Thyroid gland (tissue), 4 donors: Measurements from ENCODE around the gene C2orf49. TPM values are rescaled to one million over a fixed set of nuclear protein-coding genes. Genes with fewer than 3 reads are reported as not detected.

ENCODE experiments used
- DNase-seq, 2 donors: peaks; one replicate each; pipeline ENCODE4 v3.0.0-alpha.2; 2019
- H3K27ac ChIP-seq, 3 donors: fragments of 200-600 bp; sonication (generic); 1 replicate in 2 of 3; 2 replicates in 1 of 3; pipeline ENCODE4 v1.5.1; 2016 to 2019; ENCODE audit warnings: mild to moderate bottlenecking in 1 of 3, moderate library complexity in 1 of 3
- H3K27me3 ChIP-seq: fragments of 200-600 bp; sonication (generic); one replicate; pipeline ENCODE4 v1.5.1; 2019
- H3K36me3 ChIP-seq, 2 donors: fragments of 200-600 bp; sonication (generic); one replicate each; pipeline ENCODE4 v1.5.1; 2016 to 2019
- H3K4me1 ChIP-seq, 2 donors: fragments of 200-600 bp; sonication (generic); one replicate each; pipeline ENCODE4 v1.5.1; 2017 to 2019
- H3K4me3 ChIP-seq, 3 donors: fragments of 200-600 bp; sonication (generic); replicated peaks in 1 of 3; 1 replicate in 2 of 3; 2 replicates in 1 of 3; pipeline ENCODE4 v1.5.1; 2016; ENCODE audit warnings: mild to moderate bottlenecking in 1 of 3
- H3K9me3 ChIP-seq: fragments of 200-600 bp; sonication (generic); one replicate; pipeline ENCODE4 v1.5.1; 2017
- CTCF ChIP-seq, 6 experiments: fragments of 200-600 bp in 3 of 6; fragments of 450-650 bp in 3 of 6; sonication (generic) in 3 of 6; IDR thresholded peaks; one replicate each; pipeline ENCODE4 v1.5.1; 2016 to 2019; ENCODE audit warnings: antibody characterized with exemption in 6 of 6, mild to moderate bottlenecking in 2 of 6, inconsistent platforms in 1 of 6, moderate library complexity in 1 of 6
- POLR2A ChIP-seq, 2 donors: fragments of 450-650 bp; IDR thresholded peaks; one replicate each; pipeline ENCODE4 v1.6.1; 2017; ENCODE audit warnings: antibody characterized with exemption in 2 of 2, mild to moderate bottlenecking in 2 of 2, moderate library complexity in 1 of 2
- WGBS, 2 donors: methylation state at CpG; one replicate each; pipeline ENCODE4 v1.1.5; 2017; 5-methylcytosine and 5-hydroxymethylcytosine counted together
- intact Hi-C: fragments of 100-400 bp; cut with DNase I; formaldehyde crosslinking; loops from one replicate; pipeline ENCODE4 v1.15.1; 2023
- total RNA-seq, 4 donors: library from RNA; depleted of rRNA; stranded (reverse); fragments of >200 nt; gene quantifications; one replicate each; pipeline ENCODE4 v1.2.3, GENCODE V29; 2016

C2orf49 gene
- total RNA-seq, 4 donors from 2014 or later = 16.6 to 41.1 (median 22.1) TPM

DNA sequence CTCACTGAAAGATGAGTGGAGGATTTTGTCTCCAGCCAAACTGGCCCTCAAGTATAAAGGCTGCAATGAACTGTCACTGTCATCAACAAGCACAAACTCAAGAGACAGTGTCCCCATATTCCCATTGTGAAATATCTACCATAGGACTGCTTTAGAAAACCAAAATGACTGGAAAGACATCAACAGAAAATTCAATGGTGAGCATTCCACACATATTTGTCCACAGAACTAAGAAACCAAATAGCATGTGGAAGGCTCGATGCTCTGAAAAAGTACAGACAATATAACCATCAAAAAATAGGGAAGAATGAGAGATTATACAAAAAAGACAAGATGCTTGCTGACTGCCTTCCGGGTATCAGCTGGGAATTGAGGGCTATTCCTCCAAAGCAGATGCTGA lies 45.4 kb upstream of the C2orf49 start:
- Histone ChIP-seq H3K4me1 (peaks cover 11 to 19% of the 10 kb centered on the region in 2 donors), H3K27me3 (no peaks in the 10 kb centered on the region), H3K9me3 (no peaks in the 10 kb centered on the region), H3K4me3 (no peak overlapping the region), H3K36me3 (peaks cover 6 to 7% of the 10 kb centered on the region in 2 donors), H3K27ac (no peak overlapping the region)
- no peak for DNase-seq
- WGBS, 2 donors = 91 to 94% methylated on average over 2 of the region's 2 CpGs
- intact Hi-C loops = no loop called here
- TF ChIP-seq POLR2A (IDR thresholded peaks at IDR 0.05) = no peak

DNA sequence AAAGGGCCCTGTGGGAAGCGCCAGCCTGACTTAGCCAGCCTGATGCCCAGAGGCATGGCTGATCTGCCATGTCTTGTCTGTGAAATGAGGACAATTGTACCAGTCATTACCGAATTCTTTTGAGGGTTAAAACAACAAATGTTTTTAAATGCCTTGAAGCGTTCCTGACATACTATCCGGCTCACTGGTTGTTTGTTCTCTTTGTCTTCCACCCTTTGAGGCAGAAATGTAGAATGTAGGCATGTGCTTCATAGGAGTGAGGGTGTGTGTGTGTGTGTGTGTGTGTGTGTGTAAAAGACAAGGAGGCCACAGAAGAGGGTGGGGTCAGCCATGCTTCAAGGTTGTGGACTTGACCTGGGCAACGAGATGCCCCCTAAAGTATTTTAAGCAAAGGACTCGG lies 43.3 kb upstream of the C2orf49 start:
- peaks cover 7 to 10% of the 10 kb centered on the region in 2 donors for H3K36me3 ChIP-seq
- no peak overlapping the region for H3K27ac ChIP-seq
- no peak overlapping the region for H3K4me3 ChIP-seq
- 60 to 63% methylated on average over 6 of the region's 6 CpGs for WGBS, 2 donors
- H3K9me3 ChIP-seq = no peaks in the 10 kb centered on the region
- no peaks in the 10 kb centered on the region for H3K27me3 ChIP-seq
- intact Hi-C loops = no loop called here
- DNase-seq = no peak
- peaks cover 20 to 33% of the 10 kb centered on the region in 2 donors for H3K4me1 ChIP-seq
- no peak for TF ChIP-seq CTCF (IDR thresholded peaks at IDR 0.05)
- no peak for TF ChIP-seq POLR2A (IDR thresholded peaks at IDR 0.05)

DNA sequence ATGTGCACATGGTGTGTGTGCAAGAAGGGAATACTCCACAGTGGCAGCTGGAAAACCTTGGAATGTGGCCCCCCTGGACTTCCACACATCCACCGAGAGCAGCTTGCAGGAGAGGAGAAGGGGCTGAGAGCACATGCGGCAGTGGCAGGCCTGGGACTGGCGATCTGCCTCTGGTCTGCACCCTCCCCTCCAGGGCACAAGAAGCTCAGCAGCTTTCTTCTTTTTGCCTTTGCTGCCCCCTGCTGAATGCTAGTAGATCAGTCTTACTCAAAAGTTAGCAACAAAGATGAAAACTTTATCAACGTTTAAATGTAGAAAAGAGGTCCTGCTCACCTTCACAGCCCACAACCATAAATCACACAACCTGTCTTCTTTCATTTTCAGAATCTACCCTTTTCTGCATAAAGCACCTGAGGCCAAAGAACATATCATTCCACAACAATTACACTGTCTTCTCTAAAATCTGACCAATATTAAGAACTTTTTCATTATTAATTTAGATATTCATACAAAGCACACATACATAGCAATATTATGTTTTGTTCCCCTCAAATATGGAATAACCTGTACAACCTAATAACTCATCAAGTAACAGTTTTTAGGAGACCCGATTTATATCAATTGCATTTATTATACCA lies 42.4 kb upstream of the C2orf49 start:
- H3K9me3 ChIP-seq = no peaks in the 10 kb centered on the region
- no peaks in the 10 kb centered on the region for H3K27me3 ChIP-seq
- H3K4me1 ChIP-seq = peaks cover 26 to 42% of the 10 kb centered on the region in 2 donors
- H3K36me3 ChIP-seq = peaks cover 7 to 10% of the 10 kb centered on the region in 2 donors
- no peak overlapping the region for H3K4me3 ChIP-seq
- peak overlapping the region in 1 of 3 donors; percentile 11 for H3K27ac ChIP-seq
- TF ChIP-seq POLR2A (IDR thresholded peaks at IDR 0.05) = no peak
- TF ChIP-seq CTCF (IDR thresholded peaks at IDR 0.05) = peak in 4 of 6 experiments; percentile 44 to 75 (median 57)
- WGBS, 2 donors = 26 to 28% methylated on average over 5 of the region's 5 CpGs
- intact Hi-C loops = no loop called here
- DNase-seq = peak; percentile 67 to 74

- TF ChIP-seq CTCF (IDR thresholded peaks at IDR 0.05) (no peak), POLR2A (IDR thresholded peaks at IDR 0.05) (no peak)
- H3K4me1 ChIP-seq = peaks cover 26 to 43% of the 10 kb centered on the region in 2 donors
- H3K27ac ChIP-seq = no peak overlapping the region
- no peak for DNase-seq
- intact Hi-C loops = no loop called here
- H3K4me3 ChIP-seq = no peak overlapping the region
- peaks cover 3 to 9% of the 10 kb centered on the region in 2 donors for H3K36me3 ChIP-seq
- WGBS, 2 donors = 82 to 84% methylated on average over 7 of the region's 7 CpGs
- H3K27me3 ChIP-seq = no peaks in the 10 kb centered on the region
- H3K9me3 ChIP-seq = no peaks in the 10 kb centered on the region
Measured at GRCh38 chr2:105296017-105296611, 41.2 kb upstream of the C2orf49 start.

- H3K4me3 ChIP-seq = no peak overlapping the region
Measured at GRCh38 chr2:105297216-105297615, 40.1 kb upstream of the C2orf49 start.

More at GRCh38 chr2:105297216-105297615, 40.1 kb upstream of the C2orf49 start:
- Histone ChIP-seq H3K36me3 (peaks cover 0 to 6% of the 10 kb centered on the region in 2 donors), H3K4me1 (peaks cover 26 to 43% of the 10 kb centered on the region in 2 donors), H3K27ac (peak overlapping the region in 2 of 3 donors; percentile 66 to 69), H3K9me3 (no peaks in the 10 kb centered on the region), H3K27me3 (no peaks in the 10 kb centered on the region)
- no peak for DNase-seq
- WGBS, 2 donors = 79 to 80% methylated on average over 7 of the region's 7 CpGs
- TF ChIP-seq POLR2A (IDR thresholded peaks at IDR 0.05) (no peak), CTCF (IDR thresholded peaks at IDR 0.05) (no peak)
- intact Hi-C loops = no loop called here
